HepG2 (cell line): Measurements from ENCODE around the gene ZKSCAN8. TPM values are rescaled to one million over a fixed set of nuclear protein-coding genes. Genes with fewer than 3 reads are reported as not detected.

Experiments
- CSRNP2 ChIP-seq: sonication (generic); formaldehyde crosslinking; conservative IDR thresholded peaks from 2 replicates; pipeline ENCODE4 v1.8.0; 2022; ENCODE audit warnings: low read depth, missing genetic modification reagents
- DMTF1 ChIP-seq: sonication (generic); formaldehyde crosslinking; IDR thresholded peaks from 2 replicates; pipeline ENCODE4 v1.4.0; 2020; ENCODE audit warnings: mild to moderate bottlenecking, missing genetic modification reagents
- ETV6 ChIP-seq: sonication (generic); formaldehyde crosslinking; conservative IDR thresholded peaks from 2 replicates; pipeline ENCODE4 v1.4.0; 2020; ENCODE audit warnings: missing genetic modification reagents
- EZH2 ChIP-seq: conservative IDR thresholded peaks from 2 replicates; pipeline ENCODE4 v1.6.1; 2012; ENCODE audit warnings: mild to moderate bottlenecking, low read depth, low read length, moderate library complexity
- FOXA1 ChIP-seq, 2 experiments: fragments of 450-650 bp in 1 of 2; sonication (generic) in 1 of 2; formaldehyde crosslinking in 1 of 2; IDR thresholded peaks; 2 replicates each; pipeline versions ENCODE4 v1.4.0 to v1.6.1; 2016 to 2020; ENCODE audit warnings: missing genetic modification reagents in 1 of 2
- POGK ChIP-seq: sonication (generic); formaldehyde crosslinking; conservative IDR thresholded peaks from 2 replicates; pipeline ENCODE4 v1.8.0; 2022; ENCODE audit warnings: mild to moderate bottlenecking, moderate library complexity, missing genetic modification reagents
- RNF219 ChIP-seq: sonication (generic); formaldehyde crosslinking; IDR thresholded peaks from 2 replicates; pipeline ENCODE4 v1.5.0; 2020; ENCODE audit warnings: mild to moderate bottlenecking, missing genetic modification reagents
- SALL1 ChIP-seq: sonication (generic); formaldehyde crosslinking; IDR thresholded peaks from 2 replicates; pipeline ENCODE4 v1.8.0; 2022; ENCODE audit warnings: mild to moderate bottlenecking, missing genetic modification reagents
- TBP ChIP-seq: sonication (generic); formaldehyde crosslinking; IDR thresholded peaks from 2 replicates; pipeline ENCODE4 v1.5.0; 2020; ENCODE audit warnings: missing genetic modification reagents
- TCF7 ChIP-seq: sonication (generic); IDR thresholded peaks from 2 replicates; pipeline ENCODE4 v1.6.1; 2016; ENCODE audit warnings: antibody characterized with exemption, low read depth
- ZBTB21 ChIP-seq: sonication (generic); formaldehyde crosslinking; IDR thresholded peaks from 2 replicates; pipeline ENCODE4 v1.4.0; 2020; ENCODE audit warnings: missing genetic modification reagents
- ZNF160 ChIP-seq: sonication (generic); formaldehyde crosslinking; IDR thresholded peaks from 2 replicates; pipeline ENCODE4 v1.8.0; 2022; ENCODE audit warnings: mild to moderate bottlenecking, inconsistent platforms, missing genetic modification reagents
- ZNF34 ChIP-seq: sonication (generic); formaldehyde crosslinking; IDR thresholded peaks from 2 replicates; pipeline ENCODE4 v1.4.0; 2020; ENCODE audit warnings: mild to moderate bottlenecking, missing genetic modification reagents, borderline replicate concordance
- ZNF430 ChIP-seq: sonication (generic); formaldehyde crosslinking; IDR thresholded peaks from 2 replicates; pipeline ENCODE4 v1.9.0; 2021; ENCODE audit warnings: mild to moderate bottlenecking, missing genetic modification reagents
- ZNF512 ChIP-seq: sonication (generic); formaldehyde crosslinking; IDR thresholded peaks from 2 replicates; pipeline ENCODE4 v1.4.0; 2020; ENCODE audit warnings: mild to moderate bottlenecking, missing genetic modification reagents
- ZNF563 ChIP-seq: sonication (generic); formaldehyde crosslinking; IDR thresholded peaks from 2 replicates; pipeline ENCODE4 v1.8.0; 2022; ENCODE audit warnings: mild to moderate bottlenecking, moderate library complexity, missing genetic modification reagents
- ZNF740 ChIP-seq: sonication (generic); formaldehyde crosslinking; IDR thresholded peaks from 2 replicates; pipeline ENCODE4 v1.4.0; 2020; ENCODE audit warnings: missing genetic modification reagents
- ZNF776 ChIP-seq: sonication (generic); formaldehyde crosslinking; IDR thresholded peaks from 2 replicates; pipeline ENCODE4 v1.4.0; 2020; ENCODE audit warnings: mild to moderate bottlenecking, missing genetic modification reagents
- polyA plus RNA-seq, 8 experiments: library from polyadenylated mRNA; depleted of rRNA in 3 of 8; stranded (reverse) in 7 of 8; unstranded in 1 of 8; fragments of >200 nt; fragmentation: Illumina TruSeq in 4 of 8; extraction: Trizol in 4 of 8; gene quantifications; 2 replicates each; pipeline versions ENCODE4 v1.2.1 to v1.2.3, GENCODE V29; 2011 to 2016; ENCODE audit warnings: low read depth in 4 of 8, missing spikeins in 1 of 8, mixed read lengths in 1 of 8; ENCODE audit not compliant: insufficient read depth in 1 of 8
- total RNA-seq, 5 experiments: library from RNA; depleted of rRNA; stranded (reverse); fragments of >200 nt; fragmentation: Illumina TruSeq; extraction: Trizol; gene quantifications; 2 replicates each; pipeline ENCODE4 v1.2.3, GENCODE V29; 2016; ENCODE audit warnings: low read depth in 1 of 5

ZKSCAN8 gene
- total and polyA plus RNA-seq, 2 of the 13 experiments (the other 11 are each of a cell fraction or from before 2014, with no cell fraction given), result 12.4 to 20.9 TPM

- TF ChIP-seq POGK, result peak; percentile 92; the same call in 1 of the 2 replicates
- TF ChIP-seq RNF219 (CRISPR knock-in tag), result peak; percentile 92; the same call in 1 of the 2 replicates
- no peak for TF ChIP-seq TCF7
- 0 out of 2 replicates have a peak, but pooled peaks have one; percentile 60 for TF ChIP-seq CSRNP2 (CRISPR knock-in tag)
- peak; percentile 95 for TF ChIP-seq ZNF512 (CRISPR knock-in tag)
- peak; percentile 92 for TF ChIP-seq SALL1 (CRISPR knock-in tag)
- no peak for TF ChIP-seq TBP (CRISPR knock-in tag)
- peak; percentile 95 for TF ChIP-seq ZNF563 (CRISPR knock-in tag)
- peak; percentile 62; the same call in 1 of the 2 replicates for TF ChIP-seq ZBTB21
- TF ChIP-seq DMTF1 (CRISPR knock-in tag), result peak; percentile 77; the same call in 1 of the 2 replicates
- TF ChIP-seq ZNF740, result peak; percentile 95
- no peak for TF ChIP-seq EZH2
- peak; percentile 89 for TF ChIP-seq ZNF776 (CRISPR knock-in tag)
- peak; percentile 98 for TF ChIP-seq ZNF430 (CRISPR knock-in tag)
- TF ChIP-seq FOXA1 (IDR thresholded peaks at IDR 0.05), result no peak
- no peak for TF ChIP-seq FOXA1 (CRISPR knock-in tag; IDR thresholded peaks at IDR 0.05)
- TF ChIP-seq ZNF34 (CRISPR knock-in tag), result peak; percentile 90
- TF ChIP-seq ETV6, result peak; percentile 93
- TF ChIP-seq ZNF160 (CRISPR knock-in tag), result peak; percentile 94; the same call in 1 of the 2 replicates
Measured at GRCh38 chr6:28141500-28142329, at the start of gene ZKSCAN8 (continued).
